OCI-LY1 (cell line): ENCODE data around the gene PTPRQ.

ENCODE experiments used
- H2AFZ ChIP-seq: fragments of 200-600 bp; sonication (generic), shearing (Covaris generic); 2 replicates; pipeline ENCODE4 v1.6.0; 2014; ENCODE audit warnings: antibody characterized with exemption, mild to moderate bottlenecking, low read length
- H3F3A ChIP-seq: fragments of 200-600 bp; sonication (generic), shearing (Covaris generic); 2 replicates; pipeline ENCODE4 v1.6.0; 2014; ENCODE audit warnings: mild to moderate bottlenecking, antibody characterized with exemption, low read length, moderate library complexity; ENCODE audit not compliant: insufficient read depth
- H3K27ac ChIP-seq: fragments of 200-600 bp; sonication (generic); 2 replicates; pipeline ENCODE4 v1.5.1; 2014; ENCODE audit warnings: low read length, mixed run types, mild to moderate bottlenecking, low read depth; ENCODE audit not compliant: poor library complexity, severe bottlenecking
- H3K27me3 ChIP-seq: fragments of 200-600 bp; sonication (generic); 2 replicates; pipeline ENCODE4 v1.6.0; 2014; ENCODE audit warnings: antibody characterized with exemption, mild to moderate bottlenecking, low read length, moderate library complexity; ENCODE audit not compliant: insufficient read depth
- H3K36me3 ChIP-seq: fragments of 200-600 bp; sonication (generic); 2 replicates; pipeline ENCODE4 v1.6.1; 2014; ENCODE audit warnings: mild to moderate bottlenecking, antibody characterized with exemption, low read length, moderate library complexity, mixed read lengths; ENCODE audit not compliant: insufficient read depth
- H3K4me1 ChIP-seq: fragments of 200-600 bp; sonication (generic); 2 replicates; pipeline ENCODE4 v1.5.1; 2014; ENCODE audit warnings: mild to moderate bottlenecking, low read length, moderate library complexity; ENCODE audit not compliant: insufficient read depth, severe bottlenecking
- H3K4me2 ChIP-seq: fragments of 200-600 bp; sonication (generic), shearing (Covaris generic); 2 replicates; pipeline ENCODE4 v1.6.1; 2014; ENCODE audit warnings: low read length
- H3K4me3 ChIP-seq: fragments of 200-600 bp; sonication (generic); 2 replicates; pipeline ENCODE4 v1.5.1; 2014; ENCODE audit warnings: low read length, low read depth, mild to moderate bottlenecking, mixed read lengths; ENCODE audit not compliant: poor library complexity, severe bottlenecking
- H3K79me2 ChIP-seq: fragments of 200-600 bp; shearing (Covaris generic); 2 replicates; pipeline ENCODE4 v1.6.1; 2016; ENCODE audit warnings: mixed run types, low read length, mixed read lengths; ENCODE audit not compliant: insufficient read depth
- H3K9ac ChIP-seq: fragments of 200-600 bp; sonication (generic), shearing (Covaris generic); 2 replicates; pipeline ENCODE4 v1.6.1; 2014; ENCODE audit warnings: mild to moderate bottlenecking, low read length, mixed read lengths
- H3K9me2 ChIP-seq: fragments of 200-600 bp; sonication (generic), shearing (Covaris generic); 2 replicates; pipeline ENCODE4 v1.6.1; 2014; ENCODE audit warnings: low read depth, mild to moderate bottlenecking, low read length, mixed read lengths
- H3K9me3 ChIP-seq: fragments of 200-600 bp; shearing (Covaris generic); 2 replicates; pipeline ENCODE4 v1.6.1; 2014; ENCODE audit warnings: low read length, mixed read lengths
- H4K20me1 ChIP-seq: fragments of 200-600 bp; sonication (generic), shearing (Covaris generic); 2 replicates; pipeline ENCODE4 v1.6.0; 2016; ENCODE audit warnings: mild to moderate bottlenecking, low read length; ENCODE audit not compliant: insufficient read depth
- EZH2 ChIP-seq: fragments of 200-600 bp; sonication (generic), shearing (Covaris generic); IDR thresholded peaks from 2 replicates; pipeline ENCODE4 v1.8.0; 2017; ENCODE audit warnings: borderline replicate concordance, mixed run types, mild to moderate bottlenecking, antibody characterized with exemption, low read length, moderate library complexity, mixed read lengths
- TF ChIP-seq, protein P1 (sequence below): fragments of 200-600 bp; sonication (generic), shearing (Covaris generic); IDR thresholded peaks from 2 replicates; pipeline ENCODE4 v1.5.1; 2017; ENCODE audit warnings: mild to moderate bottlenecking, antibody characterized with exemption, low read length, moderate library complexity, mixed read lengths

PTPRQ gene

DNA sequence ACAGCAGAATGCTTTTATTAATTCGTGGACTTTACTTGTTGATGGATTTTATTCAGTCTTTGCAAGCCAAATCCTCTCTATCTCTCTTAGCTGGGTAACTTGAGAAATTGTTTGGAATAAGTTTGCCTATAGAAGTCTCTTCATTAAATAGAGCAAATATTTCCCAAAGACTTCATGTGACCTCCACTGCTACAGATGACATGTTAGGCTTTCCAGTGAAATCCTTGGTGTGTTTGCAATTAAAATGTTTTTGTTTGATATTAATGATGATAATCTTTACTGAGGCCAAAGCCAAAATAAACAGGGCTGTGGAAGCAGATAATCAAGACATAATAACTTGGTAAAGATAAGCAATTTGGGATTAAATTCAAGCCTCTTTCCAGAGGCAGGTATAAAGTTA lies 267.8 kb downstream of the PTPRQ start:
- TF ChIP-seq, protein P1, sequence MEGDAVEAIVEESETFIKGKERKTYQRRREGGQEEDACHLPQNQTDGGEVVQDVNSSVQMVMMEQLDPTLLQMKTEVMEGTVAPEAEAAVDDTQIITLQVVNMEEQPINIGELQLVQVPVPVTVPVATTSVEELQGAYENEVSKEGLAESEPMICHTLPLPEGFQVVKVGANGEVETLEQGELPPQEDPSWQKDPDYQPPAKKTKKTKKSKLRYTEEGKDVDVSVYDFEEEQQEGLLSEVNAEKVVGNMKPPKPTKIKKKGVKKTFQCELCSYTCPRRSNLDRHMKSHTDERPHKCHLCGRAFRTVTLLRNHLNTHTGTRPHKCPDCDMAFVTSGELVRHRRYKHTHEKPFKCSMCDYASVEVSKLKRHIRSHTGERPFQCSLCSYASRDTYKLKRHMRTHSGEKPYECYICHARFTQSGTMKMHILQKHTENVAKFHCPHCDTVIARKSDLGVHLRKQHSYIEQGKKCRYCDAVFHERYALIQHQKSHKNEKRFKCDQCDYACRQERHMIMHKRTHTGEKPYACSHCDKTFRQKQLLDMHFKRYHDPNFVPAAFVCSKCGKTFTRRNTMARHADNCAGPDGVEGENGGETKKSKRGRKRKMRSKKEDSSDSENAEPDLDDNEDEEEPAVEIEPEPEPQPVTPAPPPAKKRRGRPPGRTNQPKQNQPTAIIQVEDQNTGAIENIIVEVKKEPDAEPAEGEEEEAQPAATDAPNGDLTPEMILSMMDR, result no peak
- no peak for TF ChIP-seq EZH2
- Histone ChIP-seq H4K20me1 (no peaks in the 10 kb centered on the region), H3K79me2 (no peaks in the 10 kb centered on the region), H3K4me2 (no peak overlapping the region), H3K9me2 (no peaks in the 10 kb centered on the region), H3K27me3 (no peaks in the 10 kb centered on the region), H2AFZ (no peak overlapping the region), H3K9ac (no peak overlapping the region), H3F3A (no peaks in the 10 kb centered on the region), H3K4me1 (no peaks in the 10 kb centered on the region), H3K4me3 (no peak overlapping the region), H3K9me3 (no peaks in the 10 kb centered on the region), H3K27ac (no peak overlapping the region), H3K36me3 (no peaks in the 10 kb centered on the region)

DNA sequence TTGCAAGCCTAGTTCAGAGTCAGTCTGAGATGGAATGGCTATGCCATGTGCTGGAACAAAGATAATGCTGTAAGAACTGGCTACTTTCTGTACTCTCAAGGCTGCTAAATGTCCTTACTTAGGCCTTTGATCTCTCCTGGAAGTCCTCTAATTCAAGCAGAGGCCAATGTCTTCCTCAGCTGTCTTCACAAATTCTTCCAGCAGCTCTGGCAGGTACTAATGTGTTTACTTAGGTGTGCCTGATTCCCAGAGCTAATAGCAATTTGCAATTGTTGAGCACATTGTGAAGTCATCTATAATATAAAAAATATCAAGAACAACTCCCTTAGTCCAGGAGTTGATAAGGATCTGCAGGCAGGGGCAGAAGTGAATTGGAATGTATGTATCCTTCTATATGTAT lies 268.8 kb downstream of the PTPRQ start:
- Histone ChIP-seq H3F3A (no peaks in the 10 kb centered on the region), H3K4me3 (no peak overlapping the region), H3K4me1 (no peaks in the 10 kb centered on the region), H3K27ac (no peak overlapping the region), H2AFZ (no peak overlapping the region), H4K20me1 (no peaks in the 10 kb centered on the region), H3K9me3 (no peaks in the 10 kb centered on the region), H3K9me2 (no peaks in the 10 kb centered on the region), H3K4me2 (no peak overlapping the region), H3K9ac (no peak overlapping the region), H3K79me2 (no peaks in the 10 kb centered on the region), H3K27me3 (no peaks in the 10 kb centered on the region), H3K36me3 (no peaks in the 10 kb centered on the region)
- no peak for TF ChIP-seq EZH2
- TF ChIP-seq, protein P1, result no peak

DNA sequence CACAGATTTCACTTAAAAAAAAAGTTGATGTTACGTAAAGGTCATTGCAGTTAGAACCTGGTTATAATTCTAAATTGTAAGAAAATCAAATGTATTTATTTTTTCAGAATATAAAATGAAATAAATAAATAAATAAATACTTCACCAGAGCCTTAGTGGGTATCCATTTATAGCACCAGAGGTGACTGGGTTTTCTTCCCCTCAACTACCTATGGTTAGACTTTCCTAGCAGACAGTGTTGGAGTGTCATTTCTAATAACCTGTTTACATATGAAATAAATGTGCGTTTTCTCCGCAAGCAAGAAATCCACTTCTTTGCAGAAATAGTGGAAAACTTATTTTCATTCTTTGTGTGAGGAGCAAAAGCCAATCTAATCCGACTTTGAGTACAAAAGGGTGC lies 269.4 kb downstream of the PTPRQ start:
- no peak overlapping the region for H3K4me2 ChIP-seq
- H3K79me2 ChIP-seq, result no peaks in the 10 kb centered on the region
- no peak for TF ChIP-seq EZH2
- TF ChIP-seq, protein P1, result no peak
- H3K27me3 ChIP-seq, result no peaks in the 10 kb centered on the region
- no peaks in the 10 kb centered on the region for H3K4me1 ChIP-seq
- H3K9ac ChIP-seq, result no peak overlapping the region
- no peaks in the 10 kb centered on the region for H3K36me3 ChIP-seq
- H3K27ac ChIP-seq, result no peak overlapping the region
- no peaks in the 10 kb centered on the region for H3F3A ChIP-seq
- no peak overlapping the region for H3K4me3 ChIP-seq
- H2AFZ ChIP-seq, result no peak overlapping the region
- H3K9me2 ChIP-seq, result no peaks in the 10 kb centered on the region
- H4K20me1 ChIP-seq, result no peaks in the 10 kb centered on the region
- no peaks in the 10 kb centered on the region for H3K9me3 ChIP-seq
